Thyroid gland (tissue), 4 donors: ENCODE results near the gene PNKD. TPM values are rescaled to one million over a fixed set of nuclear protein-coding genes. Genes with fewer than 3 reads are reported as not detected.

ENCODE experiments used
- DNase-seq, 2 donors: peaks; one replicate each; pipeline ENCODE4 v3.0.0-alpha.2; 2019
- H3K27ac ChIP-seq, 3 donors: fragments of 200-600 bp; sonication (generic); 1 replicate in 2 of 3; 2 replicates in 1 of 3; pipeline ENCODE4 v1.5.1; 2016 to 2019; ENCODE audit warnings: mild to moderate bottlenecking in 1 of 3, moderate library complexity in 1 of 3
- H3K27me3 ChIP-seq: fragments of 200-600 bp; sonication (generic); one replicate; pipeline ENCODE4 v1.5.1; 2019
- H3K36me3 ChIP-seq, 2 donors: fragments of 200-600 bp; sonication (generic); one replicate each; pipeline ENCODE4 v1.5.1; 2016 to 2019
- H3K4me1 ChIP-seq, 2 donors: fragments of 200-600 bp; sonication (generic); one replicate each; pipeline ENCODE4 v1.5.1; 2017 to 2019
- H3K4me3 ChIP-seq, 3 donors: fragments of 200-600 bp; sonication (generic); replicated peaks in 1 of 3; 1 replicate in 2 of 3; 2 replicates in 1 of 3; pipeline ENCODE4 v1.5.1; 2016; ENCODE audit warnings: mild to moderate bottlenecking in 1 of 3
- H3K9me3 ChIP-seq: fragments of 200-600 bp; sonication (generic); one replicate; pipeline ENCODE4 v1.5.1; 2017
- POLR2A ChIP-seq, 2 donors: fragments of 450-650 bp; IDR thresholded peaks; one replicate each; pipeline ENCODE4 v1.6.1; 2017; ENCODE audit warnings: antibody characterized with exemption in 2 of 2, mild to moderate bottlenecking in 2 of 2, moderate library complexity in 1 of 2
- WGBS, 2 donors: methylation state at CpG; one replicate each; pipeline ENCODE4 v1.1.5; 2017; 5-methylcytosine and 5-hydroxymethylcytosine counted together
- intact Hi-C: fragments of 100-400 bp; cut with DNase I; formaldehyde crosslinking; loops from one replicate; pipeline ENCODE4 v1.15.1; 2023
- total RNA-seq, 4 donors: library from RNA; depleted of rRNA; stranded (reverse); fragments of >200 nt; gene quantifications; one replicate each; pipeline ENCODE4 v1.2.3, GENCODE V29; 2016
- TF ChIP-seq, protein P1 (sequence below), 6 experiments: fragments of 200-600 bp in 3 of 6; fragments of 450-650 bp in 3 of 6; sonication (generic) in 3 of 6; IDR thresholded peaks; one replicate each; pipeline ENCODE4 v1.5.1; 2016 to 2019; ENCODE audit warnings: antibody characterized with exemption in 6 of 6, mild to moderate bottlenecking in 2 of 6, inconsistent platforms in 1 of 6, moderate library complexity in 1 of 6

The PNKD gene
- total RNA-seq, 4 donors from 2014 or later: 57.0 to 110 (median 81.8) TPM

DNA sequence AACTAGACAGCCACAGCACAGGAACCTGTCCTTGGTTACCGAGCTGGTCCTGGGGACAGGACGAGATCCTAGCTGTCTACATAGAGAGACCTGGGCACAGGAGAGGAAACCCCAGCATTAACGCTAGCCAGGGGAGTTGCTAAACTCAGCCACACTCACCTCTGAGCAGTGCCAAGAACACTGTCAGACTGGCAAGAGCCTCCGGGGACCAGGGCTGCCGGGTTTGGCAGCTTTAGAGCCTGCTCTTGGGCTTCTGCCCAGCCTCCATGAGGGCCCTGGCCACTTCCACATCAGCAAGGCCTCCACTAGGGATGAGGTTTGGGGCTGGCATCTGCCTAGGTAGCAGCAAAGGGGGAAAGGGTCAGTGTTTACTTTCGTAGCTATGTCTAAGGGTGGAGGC, 15.3 kb downstream of the PNKD start:
- H3K27ac ChIP-seq: peak overlapping the region; percentile 94 to 97 (median 97)
- H3K36me3 ChIP-seq: peaks cover 3 to 9% of the 10 kb centered on the region in 2 donors
- H3K4me3 ChIP-seq: peak overlapping the region in 1 of 3 donors; percentile 29
- H3K9me3 ChIP-seq: no peaks in the 10 kb centered on the region
- H3K4me1 ChIP-seq: peaks cover 99% of the 10 kb centered on the region in 2 donors
- intact Hi-C loops: no loop called here
- no peak for TF ChIP-seq POLR2A (IDR thresholded peaks at IDR 0.05)
- TF ChIP-seq, protein P1, sequence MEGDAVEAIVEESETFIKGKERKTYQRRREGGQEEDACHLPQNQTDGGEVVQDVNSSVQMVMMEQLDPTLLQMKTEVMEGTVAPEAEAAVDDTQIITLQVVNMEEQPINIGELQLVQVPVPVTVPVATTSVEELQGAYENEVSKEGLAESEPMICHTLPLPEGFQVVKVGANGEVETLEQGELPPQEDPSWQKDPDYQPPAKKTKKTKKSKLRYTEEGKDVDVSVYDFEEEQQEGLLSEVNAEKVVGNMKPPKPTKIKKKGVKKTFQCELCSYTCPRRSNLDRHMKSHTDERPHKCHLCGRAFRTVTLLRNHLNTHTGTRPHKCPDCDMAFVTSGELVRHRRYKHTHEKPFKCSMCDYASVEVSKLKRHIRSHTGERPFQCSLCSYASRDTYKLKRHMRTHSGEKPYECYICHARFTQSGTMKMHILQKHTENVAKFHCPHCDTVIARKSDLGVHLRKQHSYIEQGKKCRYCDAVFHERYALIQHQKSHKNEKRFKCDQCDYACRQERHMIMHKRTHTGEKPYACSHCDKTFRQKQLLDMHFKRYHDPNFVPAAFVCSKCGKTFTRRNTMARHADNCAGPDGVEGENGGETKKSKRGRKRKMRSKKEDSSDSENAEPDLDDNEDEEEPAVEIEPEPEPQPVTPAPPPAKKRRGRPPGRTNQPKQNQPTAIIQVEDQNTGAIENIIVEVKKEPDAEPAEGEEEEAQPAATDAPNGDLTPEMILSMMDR (IDR thresholded peaks at IDR 0.05): no peak
- DNase-seq: peak; percentile 92
- no peaks in the 10 kb centered on the region for H3K27me3 ChIP-seq
- 12 to 21% methylated on average over 5 to 6 of the region's 6 CpGs for WGBS, 2 donors

DNA sequence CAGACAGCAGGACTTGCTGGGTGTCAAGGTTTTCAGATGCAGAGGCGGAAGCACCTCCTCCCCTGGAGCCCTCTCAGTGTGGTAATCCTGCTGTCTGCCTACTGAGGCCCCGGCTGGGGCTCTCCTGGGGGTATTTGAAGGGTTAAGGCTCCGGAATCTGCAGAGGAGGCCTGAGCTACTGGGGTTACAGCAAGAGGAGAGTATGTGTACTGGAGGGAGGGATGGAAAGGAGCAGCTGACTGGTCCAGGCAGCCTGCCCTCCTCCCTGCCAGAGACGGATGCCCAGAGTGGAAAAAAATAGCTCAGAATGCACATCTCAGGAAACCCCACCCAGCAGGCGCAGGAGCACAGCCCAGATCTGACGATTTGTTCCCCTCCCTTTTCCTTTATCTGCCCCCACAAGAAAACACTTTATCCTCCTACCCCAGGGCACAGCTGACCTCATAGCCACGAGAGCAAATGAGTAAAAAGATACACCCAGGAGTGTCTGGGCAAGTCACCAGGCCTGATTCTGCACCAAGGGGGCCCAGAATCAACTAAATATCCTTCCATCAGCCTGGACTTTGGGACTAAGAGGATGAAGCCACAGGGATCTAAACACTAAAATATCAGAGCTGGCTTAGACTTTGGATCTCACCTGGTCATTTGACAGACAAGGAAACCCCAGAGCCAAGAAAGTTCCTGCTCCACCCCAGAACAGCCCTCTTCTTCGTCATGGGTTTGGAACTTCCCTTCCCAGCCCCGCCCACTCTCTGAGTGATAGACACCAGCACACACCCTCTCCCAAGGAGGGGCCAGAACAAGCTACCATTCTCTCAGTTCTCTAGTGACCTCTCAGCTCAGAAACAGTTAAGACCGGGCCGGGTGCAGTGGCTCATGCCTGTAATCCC, 16.5 kb downstream of the PNKD start:
- no peaks in the 10 kb centered on the region for H3K27me3 ChIP-seq
- H3K4me1 ChIP-seq: peaks cover 97% of the 10 kb centered on the region in 2 donors
- intact Hi-C loops: no loop called here
- 18 to 23% methylated on average over 11 of the region's 11 CpGs for WGBS, 2 donors
- peak overlapping the region; percentile 94 to 97 (median 97) for H3K27ac ChIP-seq
- peaks cover 0 to under 1% of the 10 kb centered on the region in 2 donors for H3K36me3 ChIP-seq
- H3K4me3 ChIP-seq: peak overlapping the region in 1 of 3 donors; percentile 29
- TF ChIP-seq, protein P1 (IDR thresholded peaks at IDR 0.05): no peak
- peak in 1 of 2 donors; percentile 29 for TF ChIP-seq POLR2A (IDR thresholded peaks at IDR 0.05)
- DNase-seq: peak; percentile 85 to 86
- no peaks in the 10 kb centered on the region for H3K9me3 ChIP-seq

DNA sequence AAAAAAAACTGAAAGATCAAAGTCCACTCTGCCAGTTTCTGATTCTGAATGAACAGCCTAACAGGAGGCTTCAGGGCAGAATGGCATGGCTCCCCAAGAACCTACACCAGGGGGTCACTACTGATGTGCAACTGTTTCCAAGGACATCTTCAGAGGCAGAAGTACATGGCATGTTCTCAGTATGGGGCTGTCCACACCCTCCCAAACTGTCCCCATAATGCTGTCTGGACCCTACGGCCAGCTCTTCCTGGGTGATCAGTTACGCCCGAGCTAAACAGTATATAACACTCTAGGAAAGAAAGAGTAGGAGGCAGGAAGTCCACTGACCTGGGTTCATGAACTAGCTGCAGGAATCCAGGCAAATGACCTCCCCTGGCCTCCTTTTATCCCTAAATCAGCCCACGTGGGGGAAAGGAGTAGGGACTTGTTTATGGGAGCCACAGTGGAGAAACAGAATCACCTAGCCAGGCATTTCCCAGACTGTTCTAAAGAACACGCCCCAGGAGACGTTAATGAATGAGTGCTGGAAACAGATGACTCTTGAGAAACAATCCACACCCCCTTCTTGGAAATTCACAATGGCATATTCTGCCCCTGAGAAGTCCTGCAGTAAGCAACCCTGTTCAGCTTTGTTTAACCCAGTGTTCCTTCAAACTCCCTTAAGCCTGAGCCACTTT, 19.5 kb downstream of the PNKD start:
- WGBS, 2 donors: 34 to 35% methylated on average over 6 of the region's 6 CpGs
- peak overlapping the region; percentile 90 to 98 (median 97) for H3K27ac ChIP-seq
- no peaks in the 10 kb centered on the region for H3K27me3 ChIP-seq
- peaks cover 85 to 90% of the 10 kb centered on the region in 2 donors for H3K4me1 ChIP-seq
- H3K4me3 ChIP-seq: peak overlapping the region in 1 of 3 donors; percentile 76
- no peak for DNase-seq
- no peaks in the 10 kb centered on the region for H3K9me3 ChIP-seq
- no peaks in the 10 kb centered on the region for H3K36me3 ChIP-seq
- intact Hi-C loops: no loop called here
- peak in 1 of 2 donors; percentile 31 for TF ChIP-seq POLR2A (IDR thresholded peaks at IDR 0.05)
- TF ChIP-seq, protein P1 (IDR thresholded peaks at IDR 0.05): no peak

DNA sequence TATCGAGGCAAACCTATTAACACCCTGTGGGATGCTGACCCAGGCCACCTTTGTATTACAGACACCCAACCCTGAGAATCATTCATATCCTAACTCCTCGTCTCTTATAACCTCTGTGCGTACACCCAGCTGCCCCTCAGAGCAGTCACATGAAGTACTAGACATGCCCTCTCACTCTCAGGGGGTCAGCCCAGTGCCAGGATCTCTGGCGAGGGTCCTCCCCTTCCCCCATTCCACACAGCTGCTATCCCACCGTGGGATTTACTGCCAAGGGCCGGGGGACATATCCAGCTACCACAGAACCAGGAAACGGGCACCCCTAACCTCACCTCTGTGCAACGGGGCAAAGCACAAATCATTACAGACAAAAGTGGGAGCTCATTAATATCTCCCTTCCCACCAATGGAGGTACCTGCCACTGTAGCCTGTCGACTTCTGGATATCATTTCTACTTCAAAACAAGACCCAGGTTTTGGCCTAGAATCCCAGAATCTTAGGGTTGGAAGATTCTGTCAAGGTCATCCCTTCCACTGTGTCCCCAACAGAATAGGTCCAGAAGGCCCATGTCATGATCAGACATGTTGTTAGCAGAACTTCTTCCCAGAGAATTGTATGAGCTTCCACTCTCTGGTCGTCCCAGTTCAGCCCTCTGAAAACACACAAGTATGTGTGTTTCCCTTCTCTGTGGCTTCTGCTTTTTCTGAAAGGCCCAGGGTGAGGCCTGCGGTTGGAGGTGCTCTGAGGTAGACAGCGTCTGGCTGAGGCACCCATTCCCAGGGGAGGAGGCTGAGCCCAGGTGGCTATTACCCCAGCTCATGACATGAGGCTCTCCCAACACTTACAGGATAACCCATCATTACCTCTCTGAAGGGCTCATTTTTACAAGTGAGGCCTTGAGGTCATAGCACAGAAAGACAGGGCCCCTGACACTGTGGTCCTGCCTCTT, 20.3 kb downstream of the PNKD start:
- peak overlapping the region in 1 of 3 donors; percentile 76 for H3K4me3 ChIP-seq
- intact Hi-C loops: no loop called here
- DNase-seq: no peak
- no peaks in the 10 kb centered on the region for H3K27me3 ChIP-seq
- peak overlapping the region; percentile 90 to 98 (median 97) for H3K27ac ChIP-seq
- peaks cover 84 to 90% of the 10 kb centered on the region in 2 donors for H3K4me1 ChIP-seq
- no peaks in the 10 kb centered on the region for H3K9me3 ChIP-seq
- 45 to 54% methylated on average over 12 of the region's 12 CpGs for WGBS, 2 donors
- no peaks in the 10 kb centered on the region for H3K36me3 ChIP-seq
- TF ChIP-seq, protein P1 (IDR thresholded peaks at IDR 0.05): no peak
- no peak for TF ChIP-seq POLR2A (IDR thresholded peaks at IDR 0.05)
